H1 (cell line): ENCODE measurements around the gene CENPO. TPM values are rescaled to one million over a fixed set of nuclear protein-coding genes. Genes with fewer than 3 reads are reported as not detected.

Source experiments
- CTCF ChIA-PET: fragments of 300-600 bp; sonication (Branson Sonifier 250); formaldehyde crosslinking; loops from one replicate; lab custom pipeline; 2021; ENCODE audit not compliant: partially characterized antibody; lab: Charles Lee
- POLR2A ChIA-PET: fragments of 300-600 bp; sonication (Branson Sonifier 250); formaldehyde crosslinking; loops from one replicate; lab custom pipeline; 2021; ENCODE audit warnings: inconsistent platforms; ENCODE audit not compliant: partially characterized antibody; lab: Charles Lee
- DNase-seq, 2 experiments: peaks; one replicate each; pipeline versions ENCODE4 v3.0.0 to v3.0.0-alpha.2; 2010 to 2022; ENCODE audit warnings: low spot score in 2 of 2, low read depth in 1 of 2, mixed read lengths in 1 of 2
- FAIRE-seq: peaks from 2 replicates; lab custom pipeline; 2011; peaks lifted over from hg19 to GRCh38; lab: Jason Lieb, UNC
- H2AFZ ChIP-seq: 2 replicates; pipeline ENCODE4 v1.8.1; 2012; ENCODE audit warnings: low read length, inconsistent platforms
- H2AK5ac ChIP-seq: 2 replicates; pipeline ENCODE4 v1.6.1; 2013; ENCODE audit warnings: low read depth, low read length
- H2BK120ac ChIP-seq: replicated peaks from 2 replicates; pipeline ENCODE3; 2013; ENCODE audit warnings: low read depth, low read length, inconsistent platforms
- H2BK12ac ChIP-seq: 2 replicates; pipeline ENCODE4 v1.6.1; 2013; ENCODE audit warnings: low read depth, low read length
- H2BK15ac ChIP-seq: 2 replicates; pipeline ENCODE4 v1.6.1; 2013; ENCODE audit warnings: low read length
- H2BK20ac ChIP-seq: 2 replicates; pipeline ENCODE4 v1.6.1; 2013; ENCODE audit warnings: low read length
- H2BK5ac ChIP-seq: 2 replicates; pipeline ENCODE4 v1.6.1; 2013; ENCODE audit warnings: low read depth, low read length
- H3K14ac ChIP-seq: 2 replicates; pipeline ENCODE4 v1.6.1; 2013; ENCODE audit warnings: inconsistent platforms; ENCODE audit not compliant: insufficient read length
- H3K18ac ChIP-seq: 2 replicates; pipeline ENCODE4 v1.6.1; 2013; ENCODE audit warnings: low read length; ENCODE audit errors: extremely low read depth
- H3K23ac ChIP-seq: 2 replicates; pipeline ENCODE4 v1.6.1; 2013; ENCODE audit warnings: inconsistent platforms; ENCODE audit not compliant: insufficient read length
- H3K23me2 ChIP-seq: 2 replicates; pipeline ENCODE4 v1.6.1; 2013; ENCODE audit warnings: low read depth, low read length
- H3K27ac ChIP-seq: 2 replicates; pipeline ENCODE4 v1.6.1; 2011; ENCODE audit warnings: low read depth, low read length, inconsistent platforms
- H3K27me3 ChIP-seq, 4 experiments: replicated peaks in 1 of 4; 1 replicate in 1 of 4; 2 replicates in 3 of 4; pipeline versions ENCODE4 v1.6.1 to v1.8.1; 2011 to 2013; ENCODE audit warnings: low read length in 3 of 4, mild to moderate bottlenecking in 3 of 4, inconsistent platforms in 2 of 4, mixed read lengths in 2 of 4, moderate library complexity in 1 of 4; ENCODE audit not compliant: control insufficient read depth in 3 of 4, insufficient read depth in 3 of 4; ENCODE audit errors: extremely low read depth in 1 of 4
- H3K36me3 ChIP-seq, 4 experiments: 2 replicates each; pipeline versions ENCODE4 v1.6.1 to v1.8.1; 2011 to 2013; ENCODE audit warnings: mild to moderate bottlenecking in 4 of 4, low read length in 3 of 4, moderate library complexity in 2 of 4, control low read depth in 1 of 4, inconsistent platforms in 1 of 4; ENCODE audit not compliant: insufficient read depth in 4 of 4, control insufficient read depth in 2 of 4
- H3K4ac ChIP-seq: replicated peaks from 2 replicates; pipeline ENCODE3; 2013; ENCODE audit warnings: low read length, low read depth, mixed read lengths, inconsistent platforms; ENCODE audit not compliant: insufficient read length
- H3K4me1 ChIP-seq, 4 experiments: replicated peaks in 1 of 4; 1 replicate in 1 of 4; 2 replicates in 3 of 4; pipeline versions ENCODE4 v1.6.1 to v1.8.1; 2011 to 2013; ENCODE audit warnings: low read length in 3 of 4, inconsistent platforms in 2 of 4, mixed read lengths in 1 of 4; ENCODE audit not compliant: insufficient read depth in 4 of 4, control insufficient read depth in 3 of 4
- H3K4me2 ChIP-seq, 2 experiments: 2 replicates each; pipeline versions ENCODE4 v1.6.1 to v1.8.1; 2011 to 2013; ENCODE audit warnings: low read depth in 2 of 2, low read length in 2 of 2, control low read depth in 1 of 2, inconsistent platforms in 1 of 2, mild to moderate bottlenecking in 1 of 2; ENCODE audit not compliant: insufficient read depth in 1 of 2
- H3K4me3 ChIP-seq, 4 experiments: fragments of 200-600, 300-600 bp in 1 of 4; sonication (generic), shearing (Covaris generic), sonication (Bioruptor Twin) in 1 of 4; 2 replicates each; pipeline versions ENCODE4 v1.5.1 to v1.8.1; 2011 to 2016; ENCODE audit warnings: low read length in 4 of 4, low read depth in 3 of 4, control low read depth in 2 of 4, inconsistent platforms in 2 of 4, mild to moderate bottlenecking in 2 of 4, mixed read lengths in 1 of 4, moderate library complexity in 1 of 4; ENCODE audit not compliant: insufficient read depth in 2 of 4; ENCODE audit errors: extremely low read depth in 1 of 4
- H3K56ac ChIP-seq: replicated peaks from 2 replicates; pipeline ENCODE3; 2013; ENCODE audit warnings: low read depth, mild to moderate bottlenecking, mixed read lengths, low read length, inconsistent platforms; ENCODE audit not compliant: insufficient read length
- H3K79me1 ChIP-seq: 2 replicates; pipeline ENCODE4 v1.6.1; 2013; ENCODE audit warnings: low read depth, low read length, control low read depth
- H3K79me2 ChIP-seq, 2 experiments: 2 replicates each; pipeline versions ENCODE4 v1.6.1 to v1.8.1; 2012 to 2013; ENCODE audit warnings: low read length in 2 of 2, mild to moderate bottlenecking in 2 of 2, inconsistent platforms in 1 of 2; ENCODE audit not compliant: insufficient read depth in 2 of 2, control insufficient read depth in 1 of 2
- H3K9ac ChIP-seq, 4 experiments: replicated peaks in 1 of 4; 1 replicate in 1 of 4; 2 replicates in 3 of 4; pipeline versions ENCODE4 v1.6.1 to v1.8.1; 2011 to 2013; ENCODE audit warnings: low read depth in 3 of 4, low read length in 3 of 4, control low read depth in 2 of 4, mild to moderate bottlenecking in 2 of 4, moderate library complexity in 2 of 4, inconsistent platforms in 1 of 4; ENCODE audit errors: extremely low read depth in 1 of 4
- H3K9me3 ChIP-seq, 2 experiments: 2 replicates each; pipeline versions ENCODE4 v1.6.1 to v1.8.1; 2012 to 2013; ENCODE audit warnings: mild to moderate bottlenecking in 2 of 2, moderate library complexity in 2 of 2, control low read depth in 1 of 2, inconsistent platforms in 1 of 2, low read depth in 1 of 2, low read length in 1 of 2, mixed read lengths in 1 of 2; ENCODE audit not compliant: insufficient read depth in 2 of 2
- H4K20me1 ChIP-seq, 2 experiments: replicated peaks in 1 of 2; 2 replicates each; pipeline versions ENCODE3 to v1.8.1; 2011 to 2013; ENCODE audit warnings: inconsistent platforms in 2 of 2, low read length in 2 of 2, mild to moderate bottlenecking in 1 of 2; ENCODE audit not compliant: insufficient read depth in 2 of 2, control insufficient read depth in 1 of 2
- H4K5ac ChIP-seq: 2 replicates; pipeline ENCODE4 v1.6.1; 2013; ENCODE audit warnings: low read length, low read depth, mixed read lengths, inconsistent platforms; ENCODE audit not compliant: insufficient read length
- H4K8ac ChIP-seq: 2 replicates; pipeline ENCODE4 v1.8.0; 2013; ENCODE audit warnings: mild to moderate bottlenecking, moderate library complexity, low read length, inconsistent platforms; ENCODE audit not compliant: insufficient read depth; ENCODE audit errors: extremely low read depth
- H4K91ac ChIP-seq: replicated peaks from 2 replicates; pipeline ENCODE3; 2013; ENCODE audit warnings: low read length, mixed read lengths, inconsistent platforms; ENCODE audit not compliant: insufficient read length
- ATF3 ChIP-seq: IDR thresholded peaks from 2 replicates; pipeline ENCODE4 v1.6.1; 2011; ENCODE audit warnings: low read depth, mild to moderate bottlenecking, low read length; ENCODE audit not compliant: insufficient read depth
- CTBP2 ChIP-seq: IDR thresholded peaks from 2 replicates; pipeline ENCODE4 v1.7.0; 2011; ENCODE audit warnings: borderline replicate concordance, mild to moderate bottlenecking, moderate library complexity, mixed read lengths, low read length; ENCODE audit not compliant: insufficient read depth, insufficient read length
- GABPA ChIP-seq: IDR thresholded peaks from 2 replicates; pipeline ENCODE4 v1.6.1; 2011; ENCODE audit warnings: mild to moderate bottlenecking, low read length, moderate library complexity, borderline replicate concordance; ENCODE audit not compliant: insufficient read depth
- NANOG ChIP-seq: IDR thresholded peaks from 2 replicates; pipeline ENCODE4 v1.6.1; 2011; ENCODE audit warnings: low read length, low read depth, mild to moderate bottlenecking, inconsistent platforms; ENCODE audit not compliant: insufficient read depth, poor library complexity, severe bottlenecking
- SIX5 ChIP-seq: IDR thresholded peaks from 2 replicates; pipeline ENCODE4 v1.6.1; 2011; ENCODE audit warnings: mild to moderate bottlenecking, low read depth, low read length
- SUZ12 ChIP-seq: fragments of 200-600 bp; sonication (generic); IDR thresholded peaks from 2 replicates; pipeline ENCODE4 v1.6.1; 2012; ENCODE audit warnings: mild to moderate bottlenecking, inconsistent platforms, low read length, moderate library complexity, mixed read lengths
- WGBS, 2 experiments: shearing (Covaris generic) in 1 of 2; methylation state at CpG; one replicate each; pipeline versions ENCODE4 v1.1.6 to v1.1.7; 2013 to 2015; ENCODE audit warnings: low lambda C conversion rate in 2 of 2, mixed read lengths in 2 of 2, inconsistent platforms in 1 of 2, low coverage in 1 of 2, missing lambda C conversion rate in 1 of 2; ENCODE audit not compliant: insufficient replicate concordance in 2 of 2, insufficient coverage in 1 of 2, insufficient read length in 1 of 2; ENCODE audit errors: extremely low coverage in 1 of 2, missing lambda C conversion rate in 1 of 2; 5-methylcytosine and 5-hydroxymethylcytosine counted together
- long read RNA-seq, 2 experiments: library from RNA in 1 of 2; library from capped mRNA in 1 of 2; stranded (forward); transcript quantifications; one replicate each; pipeline ENCODE4 v2.0.0, GENCODE V29; 2021; ENCODE audit warnings: inconsistent platforms in 1 of 2
- polyA minus RNA-seq, 3 experiments: library from RNA; depleted of rRNA, polyadenylated mRNA; stranded (reverse); fragments of >200 nt; gene quantifications; 1 replicate in 2 of 3; 2 replicates in 1 of 3; pipeline ENCODE4 v1.2.3, GENCODE V29; 2011
- polyA plus RNA-seq, 7 experiments: library from polyadenylated mRNA; depleted of rRNA in 3 of 7; stranded (reverse) in 5 of 7; unstranded in 2 of 7; fragments of >200 nt in 5 of 7; fragments of 200-250 nt in 2 of 7; gene quantifications; 1 replicate in 5 of 7; 2 replicates in 1 of 7; 4 replicates in 1 of 7; pipeline versions ENCODE4 v1.2.1 to v1.2.3, GENCODE V29; 2011 to 2013; ENCODE audit warnings: missing spikeins in 2 of 7, mixed read lengths in 2 of 7
- total RNA-seq: library from RNA; stranded (reverse); fragmentation: NEBNext Ultra II Directional; extraction: Animal tissue kit (Norgen Biotek cat#: 25700); gene quantifications from 2 replicates; pipeline ENCODE4 v1.2.1, GENCODE V29; 2021

CENPO gene
- total RNA-seq (46.3 and 47.0 TPM in 2 replicates), polyA plus RNA-seq (2011; rRNA removed) (34.4 and 36.1 TPM in 2 replicates), polyA minus RNA-seq (2011; rRNA and poly(A)+ RNA removed) (82.8 and 83.4 TPM in 2 replicates)
- 40.9 TPM for polyA plus RNA-seq (2011; cell fraction: cytosol; rRNA removed)
- 61.8 TPM for polyA plus RNA-seq (2011; cell fraction: nucleus; rRNA removed)
- polyA plus RNA-seq (2012, experiment 1 of 2) = 34.0 to 45.9 TPM (median 38.7 TPM) in 4 replicates
- polyA plus RNA-seq (2012, experiment 2 of 2) = 25.7 TPM
- polyA plus RNA-seq (2013, experiment 1 of 2) = 24.5 TPM
- polyA plus RNA-seq (2013, experiment 2 of 2) = 24.1 TPM
- 34.1 TPM for polyA minus RNA-seq (2011; cell fraction: cytosol; rRNA and poly(A)+ RNA removed)
- polyA minus RNA-seq (2011; cell fraction: nucleus; rRNA and poly(A)+ RNA removed) = 86.2 TPM
- long read RNA-seq, experiment 1, full-length matches to known transcripts = 2 of 31 reads
- long read RNA-seq, experiment 1, partial matches to known transcripts = 6 of 31 reads
- long read RNA-seq, experiment 1, other reads (novel, unspliced or antisense) = 23 of 31 reads
- long read RNA-seq, experiment 2, full-length matches to known transcripts = 5 of 11 reads
- long read RNA-seq, experiment 2, partial matches to known transcripts = 3 of 11 reads
- long read RNA-seq, experiment 2, other reads (novel, unspliced or antisense) = 3 of 11 reads

DNA sequence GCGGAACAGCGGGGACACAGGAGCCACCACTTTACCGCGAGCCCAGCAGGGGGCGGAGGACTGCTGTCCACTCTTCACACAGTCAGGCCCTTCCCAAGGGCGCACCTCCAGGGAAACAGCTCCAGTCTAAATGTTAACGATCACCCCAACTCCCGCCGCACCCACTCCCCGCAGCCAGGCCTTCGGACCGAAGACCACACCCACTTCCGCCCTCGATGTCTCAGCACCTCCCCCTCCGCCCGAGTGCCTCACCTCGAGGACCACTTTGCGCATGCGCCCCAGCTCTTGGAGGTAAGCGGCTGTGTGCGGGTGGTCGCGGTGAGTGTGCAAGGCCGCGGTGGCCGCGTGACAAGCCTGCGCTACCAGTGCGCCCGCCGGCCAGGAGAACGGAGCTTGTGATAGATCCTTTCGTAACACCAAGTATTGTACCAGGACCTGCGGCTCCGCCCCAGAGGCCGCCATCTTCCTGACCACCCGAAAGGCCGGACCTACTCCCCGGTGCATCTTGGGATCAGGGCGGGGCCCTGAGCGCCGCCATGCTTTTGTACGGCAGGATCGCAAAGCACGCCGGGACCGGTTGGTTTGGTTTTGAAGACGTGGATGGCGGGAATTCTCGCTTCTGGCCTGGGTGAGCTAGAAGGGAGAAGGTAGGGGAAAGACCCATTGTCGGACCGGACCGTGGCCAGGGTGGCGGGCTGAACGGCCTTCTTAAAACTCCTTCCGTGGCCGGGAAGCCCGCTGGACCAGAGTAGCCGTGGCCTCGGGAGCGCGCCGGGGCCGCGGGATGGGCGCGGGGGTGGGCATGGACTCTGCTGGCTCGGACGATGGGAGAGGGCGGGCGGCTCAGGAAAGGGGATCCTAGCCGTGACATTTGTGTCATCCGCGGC, at the start of gene CENPO, which contains the start of gene PTRHD1:
Gene CENPO, plus strand, starts transcription at position 552 of the 887 bp plus-strand sequence. CDS start 495 bp downstream, outside the sequence.
Gene PTRHD1, minus strand, starts transcription at position 518 of the 887 bp plus-strand sequence. Its CDS starts 14 bp downstream, at position 504.
- Histone ChIP-seq H4K5ac (peak within 1 kb of the TSS; percentile 99), H3K56ac (peak within 1 kb of the TSS; percentile 97), H2BK15ac (no peak within 1 kb of the TSS), H4K8ac (peak within 1 kb of the TSS; percentile 100), H3K4me1 (peaks cover 0 to 7% (median 6%) of the 10 kb centered on the region in 4 experiments; a peak in 4 of 7 replicates), H3K9me3 (no peaks in the 10 kb centered on the region), H3K27ac (peak within 1 kb of the TSS; percentile 100), H2BK20ac (no peak within 1 kb of the TSS), H3K4me3 (peak within 1 kb of the TSS; percentile 74 to 98 (median 86)), H3K14ac (no peak within 1 kb of the TSS), H3K79me2 (peaks cover 20 to 46% of the 10 kb centered on the region in 2 experiments), H2BK12ac (peak within 1 kb of the TSS; percentile 99), H3K23ac (no peak within 1 kb of the TSS), H3K79me1 (peaks cover 12% of the 10 kb centered on the region), H2BK120ac (peak within 1 kb of the TSS; percentile 91), H2AK5ac (peak within 1 kb of the TSS; percentile 58; the same call in 1 of the 2 replicates), H2BK5ac (peak within 1 kb of the TSS; percentile 100), H4K20me1 (peaks cover 0 to 5% of the 10 kb centered on the region in 2 experiments), H3K4ac (peak within 1 kb of the TSS; percentile 100), H3K27me3 (no peaks in the 10 kb centered on the region), H3K36me3 (peaks cover 2 to 26% (median 8%) of the 10 kb centered on the region in 4 experiments; a peak in 5 of 8 replicates), H3K4me2 (peak within 1 kb of the TSS; percentile 88 to 93), H3K23me2 (peaks cover 8% of the 10 kb centered on the region; the same call in 1 of the 2 replicates), H3K18ac (peak within 1 kb of the TSS; percentile 100), H3K9ac (peak within 1 kb of the TSS; percentile 97 to 100 (median 98)), H2AFZ (peak within 1 kb of the TSS; percentile 93; the same call in 1 of the 2 replicates), H4K91ac (peak within 1 kb of the TSS; percentile 100)
- no peak for FAIRE-seq
- CTCF ChIA-PET = interaction anchor here (0.6 to 4.0 kb wide), 8 partner anchors 10 to 383 kb away, joined by 3 to 37 read pairs (median 4); no protein-coding TSS in a partner anchor
- 2% methylated on average over 71 of the region's 74 CpGs; no CpG with 5 or more reads in 1 of the 2 experiments for WGBS, 2 experiments
- POLR2A ChIA-PET = interaction anchor here (0.6 to 2.0 kb wide), 21 partner anchors 9 to 383 kb away, joined by 3 to 22 read pairs (median 4); no protein-coding TSS in a partner anchor
- DNase-seq = peak; percentile 90 to 94
- TF ChIP-seq SUZ12 (no peak), GABPA (no peak), SIX5 (no peak), ATF3 (no peak), CTBP2 (no peak), NANOG (no peak)
